ENCODE results near the gene MRPL53. TPM values are rescaled to one million over a fixed set of nuclear protein-coding genes. Genes with fewer than 3 reads are reported as not detected.
A peak's percentile ranks its signal among the peaks of the same experiment; 100 is the strongest.

The MRPL53 gene
- total and polyA plus RNA-seq, 2 of the 4 experiments (the other 2 are of a cell fraction): 5.2 to 39.0 TPM

- no peak for TF ChIP-seq RFX5 (IDR thresholded peaks at IDR 0.05; ENCODE audit: low read depth, low read length)
Observed at GRCh38 chr2:74424139-74424992, 48.1 kb downstream of the MRPL53 start (continued).

GRCh38 chr2:74423231-74424095, 49.0 kb downstream of the MRPL53 start:
- Histone ChIP-seq H2BK15ac (ENCODE audit: low read depth, low read length) (no peak overlapping the region), H3K4me1 (ENCODE audit: control insufficient read depth, insufficient read depth, low read length) (peaks cover 3% of the 10 kb centered on the region), H3K4me3 (ENCODE audit: insufficient read depth, low read depth, low read length) (no peak overlapping the region), H3K9ac (ENCODE audit: low read depth, low read length) (no peak overlapping the region), H3K9me3 (ENCODE audit: control insufficient read depth, insufficient read depth, low read length) (no peaks in the 10 kb centered on the region), H4K8ac (ENCODE audit: low read depth in 2 of 2, low read length in 2 of 2) (no peak overlapping the region), H3K36me3 (ENCODE audit: control insufficient read depth, insufficient read depth, low read length) (peaks cover 35% of the 10 kb centered on the region), H3K27me3 (ENCODE audit: control insufficient read depth, insufficient read depth, low read length) (no peaks in the 10 kb centered on the region), H3K18ac (ENCODE audit: low read depth, low read length) (no peak overlapping the region), H4K91ac (ENCODE audit: insufficient read depth, low read depth, low read length) (no peak overlapping the region), H4K20me1 (ENCODE audit: insufficient read depth, low read length) (0 out of 2 replicates have a peak, but pooled peaks cover 3% of the 10 kb centered on the region), H3K56ac (ENCODE audit: extremely low read depth, insufficient read depth, low read length) (no peak overlapping the region), H3K9me1 (ENCODE audit: insufficient read depth, low read length) (peaks cover 7% of the 10 kb centered on the region), H3K14ac (replicated peaks; ENCODE audit: low read depth, low read length) (no peak overlapping the region), H2AK5ac (ENCODE audit: low read depth, low read length) (no peak overlapping the region), H3K27ac (ENCODE audit: insufficient read depth, low read length) (no peak overlapping the region), H2BK120ac (ENCODE audit: low read depth, low read length) (no peak overlapping the region), H3K4me2 (ENCODE audit: low read depth, low read length) (no peak overlapping the region), H2AK9ac (replicated peaks; ENCODE audit: low read depth, low read length, poor library complexity) (peak overlapping the region; percentile 13), H4K5ac (ENCODE audit: low read depth, low read length) (no peak overlapping the region), H2BK5ac (ENCODE audit: low read depth, low read length, poor library complexity, severe bottlenecking) (no peak overlapping the region), H2AFZ (replicated peaks; ENCODE audit: low read length, poor library complexity) (peak overlapping the region; percentile 5), H3K4ac (ENCODE audit: low read depth, low read length) (no peak overlapping the region), H2BK20ac (ENCODE audit: low read depth, low read length) (no peak overlapping the region), H3K23ac (ENCODE audit: low read depth, low read length) (no peak overlapping the region), H3K79me1 (ENCODE audit: low read depth in 1 of 2, low read length in 2 of 2) (peaks cover 2 to 8% of the 10 kb centered on the region in 2 experiments; a peak in 2 of 4 replicates)
- ATAC-seq (ENCODE audit: low read depth) (no peak), DNase-seq (no peak)
- POLR2A ChIA-PET (ENCODE audit: unreplicated experiment): no interaction called here
- intact Hi-C loops (cut with micrococcal nuclease) (no loop called here), dilution Hi-C loops (cut with HindIII; ENCODE audit: low sequenced_read_pairs, unreplicated experiment) (no loop called here), in situ Hi-C loops (cut with MboI; ENCODE audit: low sequenced_read_pairs) (no loop called here)
- CTCF ChIA-PET: no interaction called here
- whole genome bisulfite sequencing, 2 experiments (ENCODE audit: extremely low coverage in 2 of 2, insufficient read length in 1 of 2): 88% methylated on average over 5 of the region's 9 CpGs; no CpG with 5 or more reads in 1 of the 2 experiments
- BruUV-seq (replicated peaks): no TSS peak
- TF ChIP-seq ELK1 (IDR thresholded peaks at IDR 0.05; ENCODE audit: borderline replicate concordance, low read depth, low read length) (no peak), FOS (IDR thresholded peaks at IDR 0.05; ENCODE audit: low read depth, low read length) (no peak), MXI1 (IDR thresholded peaks at IDR 0.05; ENCODE audit: borderline replicate concordance, low read depth, low read length) (no peak), MAZ (IDR thresholded peaks at IDR 0.05; ENCODE audit: borderline replicate concordance, low read depth, low read length) (no peak), RAD21 (IDR thresholded peaks at IDR 0.05; ENCODE audit: low read length) (no peak), RCOR1 (IDR thresholded peaks at IDR 0.05; ENCODE audit: insufficient replicate concordance, low read length) (no peak), USF2 (IDR thresholded peaks at IDR 0.05; ENCODE audit: low read depth, low read length) (no peak), CTCF (conservative IDR thresholded peaks at IDR 0.05; ENCODE audit: low read depth, low read length) (no peak), RFX5 (IDR thresholded peaks at IDR 0.05; ENCODE audit: low read depth, low read length) (no peak)
